ENCODE results near the gene AUTS2.

The AUTS2 gene

DNA sequence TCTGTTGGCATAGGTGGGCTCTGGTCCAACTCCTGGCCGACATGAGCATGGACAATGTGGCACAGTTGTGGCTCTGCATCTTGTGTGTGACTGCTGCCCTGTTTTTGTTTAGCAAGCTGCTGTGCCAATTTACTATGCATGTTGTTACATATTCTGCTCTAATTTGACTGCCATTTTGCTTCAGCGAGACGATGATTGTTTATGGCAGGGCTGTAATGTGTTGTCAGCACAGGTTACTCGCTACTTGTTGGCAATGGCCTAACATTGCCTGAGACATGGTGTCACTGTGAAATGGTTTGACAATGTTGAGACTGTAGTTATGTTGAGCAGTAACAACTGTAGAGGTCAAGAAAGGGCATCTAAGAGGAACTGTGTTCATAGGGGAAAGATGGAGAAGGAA is 659.6 kb downstream of the AUTS2 start:
- no peak overlapping the region for H3K4me3 ChIP-seq (ENCODE audit: low read length)
- no peak for DNase-seq (ENCODE audit: low read depth)
- TF ChIP-seq, protein P1, sequence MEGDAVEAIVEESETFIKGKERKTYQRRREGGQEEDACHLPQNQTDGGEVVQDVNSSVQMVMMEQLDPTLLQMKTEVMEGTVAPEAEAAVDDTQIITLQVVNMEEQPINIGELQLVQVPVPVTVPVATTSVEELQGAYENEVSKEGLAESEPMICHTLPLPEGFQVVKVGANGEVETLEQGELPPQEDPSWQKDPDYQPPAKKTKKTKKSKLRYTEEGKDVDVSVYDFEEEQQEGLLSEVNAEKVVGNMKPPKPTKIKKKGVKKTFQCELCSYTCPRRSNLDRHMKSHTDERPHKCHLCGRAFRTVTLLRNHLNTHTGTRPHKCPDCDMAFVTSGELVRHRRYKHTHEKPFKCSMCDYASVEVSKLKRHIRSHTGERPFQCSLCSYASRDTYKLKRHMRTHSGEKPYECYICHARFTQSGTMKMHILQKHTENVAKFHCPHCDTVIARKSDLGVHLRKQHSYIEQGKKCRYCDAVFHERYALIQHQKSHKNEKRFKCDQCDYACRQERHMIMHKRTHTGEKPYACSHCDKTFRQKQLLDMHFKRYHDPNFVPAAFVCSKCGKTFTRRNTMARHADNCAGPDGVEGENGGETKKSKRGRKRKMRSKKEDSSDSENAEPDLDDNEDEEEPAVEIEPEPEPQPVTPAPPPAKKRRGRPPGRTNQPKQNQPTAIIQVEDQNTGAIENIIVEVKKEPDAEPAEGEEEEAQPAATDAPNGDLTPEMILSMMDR (conservative IDR thresholded peaks at IDR 0.05; ENCODE audit: low read length), result no peak

DNA sequence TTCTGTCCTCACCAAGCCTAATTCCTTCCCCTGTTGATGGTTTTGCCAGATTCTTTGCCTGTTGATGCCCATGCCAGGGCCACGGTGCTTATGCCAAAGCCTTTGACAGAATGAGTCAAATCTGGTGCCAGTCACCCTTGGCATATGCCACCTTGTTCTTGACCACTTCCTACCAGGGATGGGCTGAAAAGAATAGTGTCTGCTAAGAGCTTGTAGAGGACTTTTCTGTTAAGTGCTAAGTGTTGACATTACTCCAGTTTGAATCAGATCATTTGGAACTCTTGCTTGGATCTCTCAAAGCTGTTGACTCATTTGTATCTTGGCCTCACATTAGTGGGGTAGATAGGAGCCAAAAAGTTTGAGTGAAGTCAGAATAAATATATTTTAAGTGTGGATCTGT is 661.2 kb downstream of the AUTS2 start:
- TF ChIP-seq, protein P1 (conservative IDR thresholded peaks at IDR 0.05; ENCODE audit: low read length), result no peak
- peak; percentile 77 for DNase-seq (ENCODE audit: low read depth)

DNA sequence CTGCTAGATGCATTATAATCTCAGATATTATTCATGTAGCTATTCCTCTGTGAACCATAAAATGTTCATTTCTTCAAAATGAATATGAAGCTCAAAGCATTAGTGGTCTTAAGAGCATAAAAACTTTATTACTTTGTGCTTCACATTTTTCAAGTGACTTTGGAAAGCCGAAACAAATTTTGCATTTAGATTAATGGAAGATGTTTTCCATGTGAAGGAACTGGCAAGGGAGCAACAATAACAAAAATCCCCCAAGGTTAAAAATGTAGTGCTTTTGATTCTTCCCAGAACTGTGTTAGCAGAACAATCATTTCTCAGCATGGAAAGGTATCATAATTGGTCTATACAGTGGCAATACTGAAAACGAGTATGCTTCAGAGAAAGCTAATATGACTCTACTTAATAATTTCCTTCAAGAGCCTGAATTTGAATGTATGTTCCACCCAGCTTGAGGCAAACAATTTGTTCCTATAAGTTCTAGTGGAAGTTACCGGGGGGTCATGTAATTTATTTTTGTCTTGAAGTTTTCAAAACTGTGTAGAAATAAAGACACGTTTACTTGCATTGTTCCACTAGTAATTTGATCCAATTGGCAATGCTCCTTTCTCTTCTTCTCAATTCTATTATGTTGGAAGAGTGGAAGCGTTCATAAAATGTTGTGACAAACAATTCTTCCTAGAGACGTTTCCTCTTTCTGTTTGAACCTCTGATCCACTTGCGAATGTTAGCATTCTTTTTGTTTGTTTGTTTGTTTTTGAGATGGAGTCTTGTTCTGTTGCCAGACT is 665.4 kb downstream of the AUTS2 start:
- DNase-seq (ENCODE audit: low read depth), result no peak
- TF ChIP-seq, protein P1 (conservative IDR thresholded peaks at IDR 0.05; ENCODE audit: low read length), result no peak
- H3K4me3 ChIP-seq (ENCODE audit: low read length), result no peak overlapping the region

More for the DNA sequence above, 661.2 kb downstream of the AUTS2 start:
- H3K4me3 ChIP-seq (ENCODE audit: low read length), result no peak overlapping the region

DNA sequence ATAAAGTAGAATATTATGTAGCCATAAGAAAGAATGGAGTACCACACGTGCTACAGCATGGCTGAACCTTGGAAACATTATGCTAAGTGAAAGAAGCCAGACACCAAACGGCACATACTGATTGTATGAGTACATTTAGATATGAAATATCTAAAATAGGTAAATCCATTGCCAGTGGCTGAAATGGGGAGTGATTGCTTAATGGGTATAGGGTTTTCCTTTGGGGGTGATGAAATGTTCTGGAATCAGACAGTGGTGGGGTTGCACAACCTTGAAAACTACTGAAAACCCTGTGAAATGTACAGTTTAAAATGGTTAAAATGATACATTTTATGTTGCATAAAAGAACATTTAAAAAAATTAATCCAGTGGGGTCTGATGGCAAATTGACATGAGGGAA is 667.9 kb downstream of the AUTS2 start:
- peak; percentile 43 for DNase-seq (ENCODE audit: low read depth)
- TF ChIP-seq, protein P1 (conservative IDR thresholded peaks at IDR 0.05; ENCODE audit: low read length), result no peak

DNA sequence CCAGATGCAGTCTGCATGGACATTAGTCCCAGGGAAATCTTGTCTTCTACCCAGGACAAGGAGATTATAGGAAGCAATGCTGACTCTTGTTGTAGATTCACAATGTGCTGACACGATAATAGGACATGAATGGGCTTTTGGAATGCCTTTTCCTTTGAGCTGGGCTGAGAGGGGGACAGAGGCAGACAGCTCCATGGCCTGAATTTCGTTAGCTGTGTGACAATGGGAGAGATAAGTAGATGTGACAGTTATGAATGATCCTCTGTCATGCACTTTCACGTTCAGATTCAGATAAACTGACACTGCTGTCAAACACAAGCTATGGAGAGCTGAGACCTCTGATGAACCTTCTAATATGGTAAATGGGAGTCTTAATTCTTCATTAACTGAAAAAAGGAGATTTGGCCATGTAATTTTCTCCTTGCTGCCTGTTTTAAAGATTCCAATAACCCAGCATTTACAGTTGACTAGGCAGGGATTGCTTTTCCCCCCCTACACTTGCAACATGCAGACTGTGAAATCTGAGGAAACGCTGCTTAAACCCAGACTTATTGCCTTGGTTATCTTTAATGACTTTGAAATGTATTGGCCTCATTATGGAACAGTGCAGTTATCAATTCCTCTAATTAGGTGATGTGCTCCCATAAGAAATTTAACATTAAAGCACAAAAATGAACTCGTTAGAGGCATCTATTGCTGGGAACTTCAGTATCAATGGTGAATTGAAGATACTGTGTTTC is 669.3 kb downstream of the AUTS2 start:
- no peak overlapping the region for H3K4me3 ChIP-seq (ENCODE audit: low read length)
- TF ChIP-seq, protein P1 (conservative IDR thresholded peaks at IDR 0.05; ENCODE audit: low read length), result no peak
- no peak for DNase-seq (ENCODE audit: low read depth)

More for the DNA sequence above, 667.9 kb downstream of the AUTS2 start:
- H3K4me3 ChIP-seq (ENCODE audit: low read length), result no peak overlapping the region

DNA sequence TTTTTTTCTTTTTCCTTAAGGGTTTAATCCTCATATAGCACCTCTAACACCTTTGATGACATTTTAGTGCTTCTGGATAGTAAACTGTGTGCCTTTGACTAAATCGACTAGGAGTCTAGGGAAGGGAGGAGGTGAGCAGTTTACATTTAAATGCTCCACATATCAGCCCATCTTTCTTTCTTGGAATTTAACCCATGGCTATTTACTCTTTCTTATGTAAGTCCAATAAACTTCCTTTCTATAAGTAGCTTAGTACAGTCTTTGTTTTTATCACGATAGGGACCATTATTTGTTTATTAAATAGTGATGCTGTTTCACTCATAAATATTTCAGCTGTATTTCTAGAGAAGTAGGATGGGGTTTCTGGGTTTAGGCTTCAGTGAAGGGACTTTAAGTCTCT is 669.9 kb downstream of the AUTS2 start:
- DNase-seq (ENCODE audit: low read depth), result no peak
- H3K4me3 ChIP-seq (ENCODE audit: low read length), result no peak overlapping the region
- TF ChIP-seq, protein P1 (conservative IDR thresholded peaks at IDR 0.05; ENCODE audit: low read length), result no peak

DNA sequence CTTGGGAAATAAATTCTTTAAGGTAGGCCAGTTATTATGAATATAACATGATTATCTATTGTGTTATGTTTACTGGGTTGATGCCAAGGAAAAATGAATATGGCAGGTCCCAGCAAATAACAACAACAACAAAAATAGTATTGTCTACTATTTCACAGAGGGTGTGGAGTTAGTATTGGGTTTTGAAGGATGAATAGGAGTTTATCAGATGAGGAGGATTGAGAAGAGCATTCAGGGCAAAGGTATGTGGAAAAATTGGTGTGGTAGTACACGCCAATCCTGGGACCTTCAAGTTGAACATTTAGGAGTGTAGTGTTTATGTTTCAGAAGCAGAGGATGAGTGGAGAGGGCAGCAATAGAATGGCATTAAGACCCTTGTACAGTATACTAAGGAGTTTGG is 671.9 kb downstream of the AUTS2 start:
- no peak for DNase-seq (ENCODE audit: low read depth)
- no peak overlapping the region for H3K4me3 ChIP-seq (ENCODE audit: low read length)
- TF ChIP-seq, protein P1 (conservative IDR thresholded peaks at IDR 0.05; ENCODE audit: low read length), result no peak

Measured in AG10803 (cell line).